GM12874 (cell line): Measurements from ENCODE around the gene DLG2.

Experiments
- TF ChIP-seq, protein P1 (sequence below): IDR thresholded peaks from 2 replicates; pipeline ENCODE4 v1.5.1; 2011; ENCODE audit warnings: low read depth, mild to moderate bottlenecking, control low read depth, low read length, moderate library complexity; ENCODE audit not compliant: insufficient read depth

The DLG2 gene

DNA sequence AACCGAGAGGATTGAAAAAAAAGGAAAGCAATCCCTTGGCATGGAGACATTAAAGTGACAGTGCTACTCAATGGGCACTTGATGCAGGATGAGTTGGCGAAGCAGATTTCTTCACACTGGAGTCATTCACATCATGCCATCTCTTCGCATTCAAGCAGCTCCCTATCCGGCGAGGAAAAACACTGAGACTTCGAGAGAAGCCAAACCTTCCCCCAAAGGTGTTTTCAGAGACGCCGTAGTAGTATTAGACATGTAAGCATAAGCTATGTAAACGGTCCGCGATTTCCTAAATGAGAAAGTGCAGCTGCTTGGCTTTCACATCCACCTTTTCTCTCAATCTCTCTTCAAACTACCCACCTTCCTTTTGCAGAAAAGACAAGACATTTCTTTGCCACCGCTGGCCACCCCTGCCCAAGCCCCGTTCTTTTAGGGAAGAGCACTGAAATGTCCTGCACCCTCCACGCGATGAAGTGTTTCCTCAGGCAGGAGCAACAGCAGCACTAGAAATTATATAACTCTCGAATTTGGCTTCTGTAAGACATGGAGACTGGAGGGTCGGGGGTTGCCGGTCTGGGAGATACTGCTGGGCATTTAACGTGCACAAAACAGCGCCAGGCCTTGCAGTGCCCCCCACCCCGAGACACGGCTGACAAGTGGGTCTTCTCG, at the start of gene DLG2:
Gene DLG2, minus strand, starts transcription at position 13 of the 666 bp plus-strand sequence.
- TF ChIP-seq, protein P1, sequence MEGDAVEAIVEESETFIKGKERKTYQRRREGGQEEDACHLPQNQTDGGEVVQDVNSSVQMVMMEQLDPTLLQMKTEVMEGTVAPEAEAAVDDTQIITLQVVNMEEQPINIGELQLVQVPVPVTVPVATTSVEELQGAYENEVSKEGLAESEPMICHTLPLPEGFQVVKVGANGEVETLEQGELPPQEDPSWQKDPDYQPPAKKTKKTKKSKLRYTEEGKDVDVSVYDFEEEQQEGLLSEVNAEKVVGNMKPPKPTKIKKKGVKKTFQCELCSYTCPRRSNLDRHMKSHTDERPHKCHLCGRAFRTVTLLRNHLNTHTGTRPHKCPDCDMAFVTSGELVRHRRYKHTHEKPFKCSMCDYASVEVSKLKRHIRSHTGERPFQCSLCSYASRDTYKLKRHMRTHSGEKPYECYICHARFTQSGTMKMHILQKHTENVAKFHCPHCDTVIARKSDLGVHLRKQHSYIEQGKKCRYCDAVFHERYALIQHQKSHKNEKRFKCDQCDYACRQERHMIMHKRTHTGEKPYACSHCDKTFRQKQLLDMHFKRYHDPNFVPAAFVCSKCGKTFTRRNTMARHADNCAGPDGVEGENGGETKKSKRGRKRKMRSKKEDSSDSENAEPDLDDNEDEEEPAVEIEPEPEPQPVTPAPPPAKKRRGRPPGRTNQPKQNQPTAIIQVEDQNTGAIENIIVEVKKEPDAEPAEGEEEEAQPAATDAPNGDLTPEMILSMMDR = no peak

DNA sequence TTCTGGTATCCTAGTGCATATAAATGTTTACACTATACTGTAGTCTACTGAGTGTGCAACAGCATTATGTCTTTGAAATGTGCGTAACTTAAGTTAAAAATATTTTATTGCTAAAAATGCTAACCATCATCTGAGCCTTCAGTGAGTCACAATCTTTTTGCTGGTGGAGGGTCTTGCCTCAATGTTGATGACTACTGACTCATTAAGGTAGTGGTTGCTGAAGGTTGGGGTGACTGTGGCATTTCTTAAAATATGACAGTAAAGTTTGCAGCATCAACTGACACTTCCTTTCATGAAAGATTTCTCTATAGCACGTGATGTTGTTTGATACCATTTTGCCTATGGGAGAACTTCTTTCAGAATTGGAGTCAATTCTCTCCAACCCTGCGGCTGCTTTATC, 46.2 kb upstream of the DLG2 start:
- TF ChIP-seq, protein P1 = no peak

DNA sequence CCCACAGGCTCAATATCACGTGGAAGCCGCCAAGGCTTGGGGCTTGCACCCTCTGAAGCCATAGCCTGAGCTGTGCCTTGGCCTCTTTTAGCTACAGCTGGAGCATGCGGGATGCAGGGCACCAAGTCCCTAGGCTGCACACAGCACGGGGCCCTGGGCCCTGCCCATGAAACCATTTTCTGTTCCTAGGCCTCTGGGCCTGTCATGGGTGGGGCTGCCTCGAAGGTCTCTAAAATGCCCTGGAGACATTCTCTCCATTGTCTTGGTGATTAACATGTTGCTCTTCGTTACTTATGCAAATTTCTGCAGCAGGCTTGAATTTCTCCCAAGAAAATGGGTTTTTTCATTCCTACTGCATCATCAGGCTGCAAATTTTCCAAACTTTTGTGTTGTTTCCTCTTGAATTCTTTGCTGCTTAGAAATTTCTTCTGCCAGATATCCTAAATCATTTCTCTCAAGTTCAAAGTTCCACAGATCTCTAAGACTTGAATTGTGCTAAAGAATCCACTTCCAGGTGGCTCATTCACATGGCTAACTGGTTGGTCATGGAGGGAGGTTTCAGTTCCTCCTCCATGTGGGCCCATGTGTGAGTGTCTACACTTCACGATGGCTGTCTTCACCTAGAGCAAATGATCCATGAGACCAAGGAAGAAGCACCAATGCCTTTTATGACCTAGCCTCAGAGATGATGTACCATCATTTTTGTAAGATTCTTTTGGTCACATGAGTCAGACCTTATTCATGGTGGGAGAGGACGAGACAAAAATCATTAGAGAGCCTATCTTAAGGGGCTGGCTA, 45.2 kb upstream of the DLG2 start:
- TF ChIP-seq, protein P1 = no peak

DNA sequence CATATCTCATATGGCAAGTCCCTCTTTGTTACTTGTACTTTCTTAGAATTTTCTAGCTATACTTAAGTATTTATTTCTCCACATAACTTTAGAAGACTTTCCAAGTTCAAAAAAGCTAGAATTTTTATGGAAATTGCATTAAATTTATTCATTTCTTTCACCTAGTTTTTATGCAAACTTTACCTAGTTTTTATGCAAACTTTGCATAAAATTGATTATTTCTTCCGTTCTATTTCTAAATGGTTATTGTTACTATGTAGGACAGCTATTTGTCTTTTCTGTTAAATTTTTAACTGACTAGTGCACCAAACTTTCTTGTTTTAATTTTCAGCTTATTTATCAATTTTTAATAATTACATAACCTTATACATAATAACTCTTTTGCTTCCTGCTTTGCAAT, 41.0 kb upstream of the DLG2 start:
- TF ChIP-seq, protein P1 = no peak

DNA sequence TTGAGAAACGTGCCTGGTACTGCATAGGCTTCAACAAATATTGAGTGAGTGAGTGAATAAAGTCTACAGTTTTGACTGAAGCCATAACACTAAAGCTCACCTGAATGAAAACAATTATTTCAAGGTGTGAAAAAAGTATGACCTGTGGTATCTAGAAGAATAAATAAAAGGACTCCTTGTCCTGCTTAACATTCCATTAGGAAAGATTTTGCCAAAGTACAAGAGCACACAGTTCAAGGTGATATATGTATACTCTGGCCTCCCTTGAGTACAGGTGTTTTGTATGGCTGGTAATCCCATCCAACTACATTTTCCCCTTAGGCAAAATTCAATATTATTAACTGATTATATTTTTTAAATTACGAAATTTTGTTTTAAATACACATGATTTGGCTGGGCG, 39.5 kb upstream of the DLG2 start:
- TF ChIP-seq, protein P1 = no peak

DNA sequence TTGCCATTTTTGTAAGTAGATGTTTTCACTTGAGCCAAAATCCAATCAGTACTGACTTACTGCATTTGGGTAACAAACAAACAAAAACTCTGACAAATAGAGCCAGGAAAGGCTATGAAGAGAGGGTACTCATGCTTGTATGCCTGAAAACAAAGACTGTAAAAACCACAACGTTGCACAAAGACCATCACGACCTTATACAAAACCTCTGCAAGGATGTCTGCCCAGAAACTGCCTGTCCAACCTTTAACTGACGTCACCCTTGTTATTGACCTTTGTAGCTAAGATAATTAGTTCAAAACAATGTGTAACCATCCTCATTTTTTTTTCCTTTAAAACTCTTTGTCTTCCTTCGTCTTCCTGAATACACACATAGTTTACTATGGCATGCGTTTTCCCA, 38.6 kb upstream of the DLG2 start:
- TF ChIP-seq, protein P1 = no peak

DNA sequence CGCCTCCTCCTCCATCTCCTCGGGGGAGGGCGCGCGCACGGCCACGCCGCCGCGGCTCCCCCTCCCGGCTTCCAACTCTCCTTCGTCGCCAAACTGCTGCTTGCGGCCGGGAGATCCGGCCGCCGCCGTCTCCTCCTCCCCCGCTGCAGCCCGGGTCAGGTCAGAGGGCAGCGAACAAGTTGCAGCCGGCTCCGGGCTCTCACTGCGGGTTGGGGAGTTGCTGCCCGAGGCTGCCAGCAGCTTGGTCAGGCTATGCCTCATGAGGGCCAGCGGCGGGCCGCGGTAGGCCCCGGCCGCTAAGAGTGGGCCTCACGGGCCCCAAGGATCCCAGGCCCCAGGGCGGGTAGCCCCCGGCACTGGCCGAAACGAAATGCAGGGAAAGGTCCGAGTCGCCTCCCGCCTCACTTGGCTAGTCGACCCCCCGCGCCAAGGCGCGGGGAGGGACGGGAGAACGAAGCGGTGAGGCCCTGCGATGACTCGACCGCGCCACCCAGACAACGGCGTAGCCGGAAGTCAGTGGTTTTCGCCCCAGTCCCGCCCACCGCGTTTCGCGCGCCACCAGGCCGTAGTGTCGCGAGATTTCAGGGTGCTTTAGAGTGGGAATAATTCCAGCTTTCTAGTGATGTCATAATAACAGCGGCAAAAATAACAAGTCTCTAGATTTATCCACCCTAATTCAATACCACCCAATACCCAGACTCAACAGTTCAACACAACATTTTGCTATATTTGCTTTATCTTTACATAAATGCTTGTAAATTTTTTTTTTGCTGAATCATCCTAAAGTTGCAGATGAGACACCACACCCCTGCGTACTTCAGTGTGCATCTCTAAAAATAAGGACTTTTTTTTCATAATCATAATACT, 37.7 kb upstream of the DLG2 start, which contains the start of gene CREBZF:
Gene CREBZF, minus strand, starts transcription at position 515 of the 867 bp plus-strand sequence. Its CDS starts 254 bp downstream, at position 261.
- TF ChIP-seq, protein P1 = no peak
